Activated naive CD4-positive, alpha-beta T cell treated with anti-CD3 and anti-CD28 coated beads, Interleukin-2, amount 50 U/mL, for 72 hours (primary cell): ENCODE data around the gene GCNT1. TPM values are rescaled to one million over a fixed set of nuclear protein-coding genes. Genes with fewer than 3 reads are reported as not detected.

Experiments
- ATAC-seq, 2 donors: fragments of 150-1000 bp; cut with Tn5 transposase; 2 replicates each; pipeline ENCODE4 v1.10.0; 2021; ENCODE audit warnings: mild to moderate bottlenecking in 2 of 2, moderate library complexity in 2 of 2
- DNase-seq, 2 donors: peaks; one replicate each; pipeline ENCODE4 v3.0.0; 2021 to 2022; ENCODE audit warnings: low spot score in 2 of 2
- H3K27ac Mint-ChIP-seq, 2 donors: one replicate each; pipeline ENCODE4 v1.8.0; 2022; ENCODE audit warnings: mild to moderate bottlenecking in 2 of 2, mixed read lengths in 2 of 2
- H3K36me3 Mint-ChIP-seq, 2 donors: one replicate each; pipeline ENCODE4 v1.8.0; 2022; ENCODE audit warnings: mixed read lengths in 2 of 2
- H3K9me3 Mint-ChIP-seq, 2 donors: one replicate each; pipeline ENCODE4 v1.8.0; 2022; ENCODE audit warnings: mixed read lengths in 2 of 2
- total RNA-seq, 2 donors: library from RNA; stranded (reverse); gene quantifications; one replicate each; pipeline ENCODE4 v1.2.3, GENCODE V29; 2022

Gene GCNT1
- total RNA-seq = 1 to 10 TPM; 3.8 to 4.8 TPM

DNA sequence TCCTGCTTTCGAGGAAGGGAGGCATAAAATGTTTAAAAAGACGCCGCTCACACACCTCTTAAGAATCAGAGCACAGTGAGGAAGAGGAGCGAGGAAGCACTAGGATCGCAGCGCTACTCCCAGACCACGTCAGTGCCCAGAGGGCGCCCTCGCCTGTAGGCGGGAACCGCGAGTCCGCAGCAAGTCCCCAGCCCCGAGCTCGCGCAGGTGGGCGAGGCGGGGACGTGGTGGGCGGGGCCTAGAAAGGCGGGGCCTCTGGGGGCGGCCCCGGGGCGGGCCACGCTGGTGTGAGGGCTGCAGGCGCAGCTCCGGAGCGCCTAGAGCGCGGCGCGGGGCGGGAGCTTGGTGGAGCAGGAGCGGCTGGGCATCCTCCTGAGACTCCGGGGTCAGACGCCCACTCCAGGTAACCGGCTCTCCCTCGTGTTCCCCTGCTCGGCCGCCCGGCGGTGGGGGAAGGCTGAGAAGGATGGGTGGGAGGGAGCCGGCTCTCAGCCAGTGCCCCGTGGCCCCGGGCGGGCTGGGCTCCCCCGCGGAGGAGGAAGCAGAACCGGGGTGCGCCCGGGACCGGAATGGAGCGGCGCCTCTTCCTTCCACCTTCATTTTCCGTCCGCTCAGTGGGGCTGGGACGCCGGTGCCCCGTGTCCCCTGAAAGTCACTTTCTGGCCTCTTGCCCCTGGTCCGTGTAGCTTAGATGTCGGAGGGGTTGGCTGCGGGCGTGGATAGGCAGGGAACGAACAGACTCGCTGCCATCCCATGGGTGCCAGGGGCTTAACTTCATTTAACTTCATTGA, at the start of gene GCNT1:
TSS of gene GCNT1 (plus strand) at position 280 of the 791 bp plus-strand sequence. CDS start 43,200 bp downstream, outside the sequence.
- DNase-seq (peak; percentile 91 to 96), ATAC-seq (peak; percentile 96 to 98)
- Mint-ChIP-seq H3K36me3 (peaks cover 0 to 5% of the 10 kb centered on the region in 2 donors), H3K9me3 (peaks cover 0 to 4% of the 10 kb centered on the region in 2 donors), H3K27ac (peak within 1 kb of the TSS; percentile 1 to 18)

DNA sequence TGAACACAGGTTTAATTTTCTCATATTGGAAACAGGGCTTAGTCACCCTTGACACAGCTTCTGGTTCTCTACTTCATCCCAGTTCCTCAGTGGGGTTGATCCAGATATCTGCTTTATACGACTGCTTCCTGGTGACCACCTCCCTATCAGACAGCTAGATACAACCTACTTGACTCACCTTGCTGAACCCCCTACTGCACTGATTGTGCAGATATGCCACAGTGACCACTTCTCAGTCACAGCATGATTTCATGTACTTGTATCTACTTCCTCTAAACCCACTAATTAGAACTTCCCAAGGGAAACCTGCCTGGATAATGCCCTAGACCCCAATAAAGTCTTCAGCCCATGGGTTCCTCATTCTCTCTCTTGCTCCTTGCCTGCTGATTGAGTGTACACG, 46.3 kb upstream of the GCNT1 start:
- ATAC-seq = no peak
- peaks cover 12 to 16% of the 10 kb centered on the region in 2 donors for H3K36me3 Mint-ChIP-seq
- H3K27ac Mint-ChIP-seq = no peak overlapping the region
- DNase-seq = no peak
- peaks cover 10 to 12% of the 10 kb centered on the region in 2 donors for H3K9me3 Mint-ChIP-seq

DNA sequence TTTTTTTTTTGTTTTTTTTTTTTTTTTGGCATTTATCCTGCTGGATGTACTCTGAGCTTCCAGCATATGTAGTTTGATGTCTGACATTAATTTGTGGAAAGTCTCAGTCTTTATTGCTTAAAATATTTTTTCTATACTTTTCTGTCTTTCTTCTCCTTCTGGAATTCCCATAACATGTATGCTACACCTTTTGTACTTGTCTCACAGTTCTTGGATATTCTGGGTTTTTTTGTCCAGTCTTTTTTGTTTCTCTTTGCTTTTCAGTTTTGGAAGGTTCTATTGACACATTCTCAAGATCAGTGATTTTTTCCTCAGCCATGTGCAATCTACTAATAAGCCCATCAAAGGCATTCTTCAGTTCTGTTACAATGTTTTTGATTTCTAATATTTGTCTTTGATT, 45.3 kb upstream of the GCNT1 start:
- ATAC-seq (no peak), DNase-seq (no peak)
- peaks cover 12 to 16% of the 10 kb centered on the region in 2 donors for H3K36me3 Mint-ChIP-seq
- no peak overlapping the region for H3K27ac Mint-ChIP-seq
- H3K9me3 Mint-ChIP-seq = peaks cover 10 to 12% of the 10 kb centered on the region in 2 donors

DNA sequence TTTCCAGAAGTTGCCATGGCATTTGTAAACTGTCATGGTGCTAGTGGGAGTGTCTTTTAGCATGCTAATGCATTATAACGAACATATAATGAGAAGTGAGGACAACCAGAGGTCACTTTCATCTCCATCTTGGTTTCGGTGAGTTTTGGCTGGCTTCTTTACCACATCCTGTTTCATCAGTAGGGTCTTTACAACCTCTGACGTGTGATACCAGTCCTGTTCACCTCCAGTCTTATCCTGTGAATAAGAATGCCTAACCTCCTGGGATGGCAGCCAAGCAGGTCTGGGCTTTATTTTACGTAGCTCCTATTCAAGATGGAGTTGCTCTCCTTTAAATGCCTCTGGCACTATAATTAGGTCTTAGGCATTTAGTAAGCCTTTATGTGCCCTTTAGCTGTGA, 44.3 kb upstream of the GCNT1 start:
- H3K9me3 Mint-ChIP-seq = peaks cover 10 to 12% of the 10 kb centered on the region in 2 donors
- peaks cover 12 to 16% of the 10 kb centered on the region in 2 donors for H3K36me3 Mint-ChIP-seq
- ATAC-seq (no peak), DNase-seq (no peak)
- H3K27ac Mint-ChIP-seq = no peak overlapping the region

DNA sequence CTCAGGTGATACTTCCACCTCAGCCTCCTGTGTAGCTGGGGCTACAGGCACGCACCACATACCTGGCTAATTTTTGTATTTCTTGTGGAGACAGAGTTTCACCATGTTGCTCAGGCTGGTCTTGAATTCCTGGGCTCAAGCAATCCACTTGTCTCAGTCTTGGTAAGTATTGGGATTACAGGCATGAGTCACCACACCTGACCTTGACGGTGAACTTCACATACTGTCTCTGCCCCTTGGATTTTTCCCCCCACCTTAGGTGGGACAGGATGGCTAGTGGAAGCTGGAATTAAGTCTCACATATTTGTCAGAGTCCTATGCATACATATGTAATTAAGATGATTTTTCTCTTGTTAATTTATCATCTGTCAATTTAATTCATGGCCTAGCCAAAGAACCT, 43.8 kb upstream of the GCNT1 start:
- DNase-seq = no peak
- no peak for ATAC-seq
- Mint-ChIP-seq H3K36me3 (peaks cover 12 to 16% of the 10 kb centered on the region in 2 donors), H3K27ac (no peak overlapping the region), H3K9me3 (peaks cover 10 to 12% of the 10 kb centered on the region in 2 donors)

DNA sequence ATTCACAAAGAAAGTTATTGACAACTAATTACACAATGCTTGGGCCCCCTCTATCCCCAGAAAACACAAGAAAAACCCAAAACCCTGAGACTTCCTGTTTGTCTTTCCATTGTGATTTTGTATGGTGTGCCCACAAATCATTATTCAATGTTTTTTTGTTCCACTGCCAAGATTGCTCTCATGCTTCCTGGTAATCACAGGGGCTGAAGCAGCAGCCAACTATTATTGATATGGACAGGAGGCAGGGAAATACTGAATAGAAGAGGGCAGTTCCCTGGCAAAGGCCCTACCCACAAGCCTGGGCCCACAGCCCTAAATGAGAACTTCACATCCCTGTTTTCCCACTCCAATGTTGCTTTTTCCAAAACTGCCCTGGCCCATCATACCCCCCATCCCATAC, 43.3 kb upstream of the GCNT1 start:
- ATAC-seq (no peak), DNase-seq (no peak)
- no peak overlapping the region for H3K27ac Mint-ChIP-seq
- peaks cover 12 to 16% of the 10 kb centered on the region in 2 donors for H3K36me3 Mint-ChIP-seq
- peaks cover 10 to 12% of the 10 kb centered on the region in 2 donors for H3K9me3 Mint-ChIP-seq

DNA sequence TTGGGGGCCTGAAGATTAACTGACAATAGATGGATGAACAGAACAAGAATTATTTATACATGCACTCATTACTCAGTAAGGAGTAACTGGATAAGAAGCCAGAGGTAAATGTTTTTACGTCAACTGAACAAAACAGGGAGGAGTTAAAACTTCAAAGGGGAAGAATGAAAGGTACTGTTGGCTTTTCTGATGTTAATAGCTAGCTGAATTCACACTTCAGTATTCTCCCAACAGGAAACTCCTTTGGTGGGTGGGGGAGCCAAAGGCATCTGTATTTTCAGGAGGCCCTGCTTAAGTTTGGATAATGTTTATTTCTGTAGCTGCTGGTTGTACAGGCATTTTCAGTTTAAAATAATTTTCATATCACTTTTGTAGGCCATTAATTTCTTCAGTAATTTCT, 41.6 kb upstream of the GCNT1 start:
- H3K27ac Mint-ChIP-seq = no peak overlapping the region
- H3K9me3 Mint-ChIP-seq = peaks cover 12 to 16% of the 10 kb centered on the region in 2 donors
- H3K36me3 Mint-ChIP-seq = peaks cover 12 to 16% of the 10 kb centered on the region in 2 donors
- DNase-seq (no peak), ATAC-seq (no peak)

DNA sequence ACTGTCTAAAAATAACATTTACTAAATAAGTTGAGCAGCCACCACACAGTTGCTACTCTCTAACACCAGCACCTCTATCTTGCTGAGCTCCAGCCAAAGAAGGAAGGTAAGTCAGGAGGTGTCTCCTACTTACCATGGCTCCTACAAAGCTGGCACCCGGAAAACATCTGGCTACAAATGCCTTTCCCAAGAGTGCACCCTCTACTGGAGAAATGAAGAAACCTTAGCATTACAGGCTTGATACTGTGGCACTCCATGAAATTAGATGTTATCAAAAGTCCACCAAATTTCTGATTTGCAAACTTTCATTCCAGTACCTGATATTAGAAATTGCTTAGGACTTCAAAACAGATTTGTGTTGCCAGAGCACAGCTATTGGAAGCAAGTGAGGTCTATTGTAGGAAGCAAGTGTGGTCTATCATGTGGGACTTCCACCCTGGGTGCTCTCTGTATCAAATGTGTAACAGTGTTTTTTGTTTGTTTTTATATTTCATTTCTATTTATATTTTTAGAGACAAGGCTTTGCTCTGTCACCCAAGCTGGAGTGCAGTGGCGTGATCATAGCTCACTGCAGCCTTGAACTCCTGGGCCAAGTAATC, 39.1 kb upstream of the GCNT1 start:
- Mint-ChIP-seq H3K9me3 (peaks cover 4 to 5% of the 10 kb centered on the region in 2 donors), H3K36me3 (peaks cover 0 to 5% of the 10 kb centered on the region in 2 donors), H3K27ac (no peak overlapping the region)
- ATAC-seq = no peak
- DNase-seq = no peak

DNA sequence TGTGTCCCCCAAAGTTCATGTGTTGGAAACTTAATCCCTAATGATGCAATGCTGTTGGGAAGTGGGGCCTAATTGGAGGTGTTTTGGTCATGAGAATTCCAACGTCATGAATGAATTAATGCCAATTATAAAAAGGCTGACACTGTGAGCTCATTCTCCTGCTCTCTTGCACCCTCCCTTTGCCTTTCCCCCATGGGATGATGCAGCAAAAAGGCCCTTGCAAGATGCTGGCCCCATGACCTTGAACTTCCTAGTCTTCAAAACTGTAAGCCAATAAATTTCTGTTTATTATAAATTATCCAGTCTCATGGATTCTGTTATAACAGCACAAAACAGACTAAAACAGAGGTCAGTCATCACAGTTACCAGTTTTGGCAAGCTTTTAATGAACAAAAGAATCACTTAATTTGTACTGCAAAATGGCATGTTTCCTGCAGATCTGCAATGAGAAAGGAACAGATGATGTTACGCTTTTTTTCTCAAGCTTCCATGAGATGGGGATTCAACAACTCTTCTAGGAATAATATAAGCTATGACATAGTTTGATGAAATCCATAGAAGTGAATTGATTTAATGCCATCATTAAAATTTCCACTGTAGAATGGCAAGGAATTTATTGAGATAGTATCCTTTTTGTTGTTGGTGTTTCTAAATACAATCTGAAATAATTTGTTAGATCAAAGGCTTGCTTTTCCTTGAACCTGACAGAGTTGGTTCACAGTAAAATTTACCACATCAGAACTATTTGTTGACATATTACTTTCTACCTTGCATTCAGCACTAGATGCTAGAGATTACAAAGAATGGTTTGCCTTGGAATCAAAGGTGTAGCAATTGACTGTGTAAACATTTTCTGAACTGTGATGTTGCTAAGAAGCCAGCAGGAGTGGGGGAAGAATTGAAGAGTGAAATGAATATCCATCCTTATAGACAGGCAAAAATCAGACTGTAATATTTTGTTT, 35.5 kb upstream of the GCNT1 start:
- peak overlapping the region in 1 of 2 donors; percentile 92 for H3K27ac Mint-ChIP-seq
- peak in 1 of 2 donors; percentile 66 for ATAC-seq
- peaks cover 0 to 5% of the 10 kb centered on the region in 2 donors for H3K9me3 Mint-ChIP-seq
- H3K36me3 Mint-ChIP-seq = peaks cover 0 to 11% of the 10 kb centered on the region in 2 donors
- DNase-seq = no peak

DNA sequence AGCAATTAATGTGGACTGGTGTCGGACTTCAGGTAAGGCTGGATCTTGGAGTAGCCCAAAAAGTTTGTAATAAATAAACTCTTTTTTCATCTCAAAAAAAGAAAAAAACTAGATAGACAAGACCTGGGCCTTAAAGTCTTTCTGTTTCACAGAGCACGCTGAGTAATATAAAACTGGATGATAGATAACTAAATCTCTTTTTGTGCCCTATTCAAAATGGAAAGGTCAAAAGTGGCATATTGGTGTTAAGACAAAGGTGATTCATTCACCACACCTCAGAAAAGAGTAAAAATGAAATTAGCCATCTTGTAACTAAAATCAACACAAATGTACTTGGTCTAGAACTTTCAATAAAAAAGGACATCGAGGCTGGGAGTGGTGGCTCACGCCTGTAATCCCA, 34.5 kb upstream of the GCNT1 start:
- peak; percentile 93 to 94 for ATAC-seq
- Mint-ChIP-seq H3K9me3 (peaks cover 0 to 5% of the 10 kb centered on the region in 2 donors), H3K27ac (peak overlapping the region; percentile 65 to 92), H3K36me3 (peaks cover 0 to 11% of the 10 kb centered on the region in 2 donors)
- DNase-seq = no peak

DNA sequence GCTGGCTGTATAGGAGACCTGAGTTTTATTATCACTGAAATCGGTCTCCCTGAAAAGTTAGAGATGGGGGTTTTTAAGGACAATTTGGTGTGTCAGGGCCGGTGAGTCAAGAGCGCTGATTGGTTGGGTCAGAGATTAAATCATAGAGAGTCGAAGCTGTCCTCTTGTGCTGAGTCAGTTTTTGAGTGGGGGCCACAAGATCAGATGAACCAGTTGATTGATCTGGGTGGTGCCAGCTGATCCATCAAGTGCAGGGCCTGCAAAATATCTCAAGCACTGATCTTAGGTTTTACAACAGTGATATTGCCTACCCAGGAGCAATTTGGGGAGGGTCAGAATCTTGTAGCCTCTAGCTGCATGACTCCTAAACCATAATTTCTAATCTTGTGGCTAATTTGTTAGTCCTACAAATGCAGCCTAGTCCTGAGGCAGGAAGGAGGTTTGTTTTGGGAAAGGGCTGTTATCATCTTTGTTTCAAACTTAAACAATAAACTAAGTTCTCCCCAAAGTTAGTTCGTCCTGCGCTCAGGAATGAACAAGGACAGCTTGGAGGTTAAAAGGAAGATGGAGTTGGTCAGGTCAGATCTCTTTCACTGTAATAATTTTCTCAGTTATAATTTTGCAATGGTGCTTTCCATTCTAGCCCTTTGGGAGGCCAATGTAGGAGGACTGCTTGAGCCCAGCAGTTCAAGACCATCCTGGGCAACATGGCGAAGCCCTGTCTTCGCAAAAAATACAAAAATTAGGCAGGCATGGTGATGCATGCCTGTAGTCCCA, 33.1 kb upstream of the GCNT1 start:
- ATAC-seq = no peak
- Mint-ChIP-seq H3K27ac (no peak overlapping the region), H3K36me3 (peaks cover 0 to 11% of the 10 kb centered on the region in 2 donors), H3K9me3 (peaks cover 0 to 5% of the 10 kb centered on the region in 2 donors)
- no peak for DNase-seq

DNA sequence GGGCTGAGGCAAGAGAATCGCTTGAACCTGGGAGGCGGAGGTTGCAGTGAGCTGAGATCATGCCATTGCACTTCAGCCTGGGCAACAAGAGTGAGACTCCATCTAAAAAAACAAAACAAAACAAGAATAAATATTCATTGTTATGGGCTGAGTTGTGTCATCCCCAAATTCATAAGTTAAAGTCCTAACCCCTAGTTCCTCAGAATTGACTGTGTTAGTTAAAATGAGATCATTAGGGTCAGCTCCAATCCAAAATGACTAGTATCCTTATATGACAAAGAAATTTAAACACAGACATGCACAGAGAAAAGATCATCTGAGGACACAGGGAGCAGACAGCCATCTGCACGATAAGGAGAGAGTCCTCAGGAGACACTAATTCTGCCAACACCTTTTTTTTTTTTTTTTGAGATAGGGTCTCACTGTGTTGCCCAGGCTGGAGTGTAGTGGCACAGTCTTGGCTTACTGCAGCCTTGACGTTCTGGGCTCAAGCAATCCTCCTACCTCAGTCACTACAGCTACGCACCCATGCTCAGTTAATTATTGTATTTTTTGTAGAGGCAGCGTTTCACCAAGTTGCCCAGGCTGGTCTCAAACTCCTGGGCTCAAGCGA, 32.1 kb upstream of the GCNT1 start:
- no peak for DNase-seq
- Mint-ChIP-seq H3K9me3 (peaks cover 0 to 3% of the 10 kb centered on the region in 2 donors), H3K27ac (no peak overlapping the region), H3K36me3 (peaks cover 0 to 11% of the 10 kb centered on the region in 2 donors)
- peak; percentile 19 to 48 for ATAC-seq

DNA sequence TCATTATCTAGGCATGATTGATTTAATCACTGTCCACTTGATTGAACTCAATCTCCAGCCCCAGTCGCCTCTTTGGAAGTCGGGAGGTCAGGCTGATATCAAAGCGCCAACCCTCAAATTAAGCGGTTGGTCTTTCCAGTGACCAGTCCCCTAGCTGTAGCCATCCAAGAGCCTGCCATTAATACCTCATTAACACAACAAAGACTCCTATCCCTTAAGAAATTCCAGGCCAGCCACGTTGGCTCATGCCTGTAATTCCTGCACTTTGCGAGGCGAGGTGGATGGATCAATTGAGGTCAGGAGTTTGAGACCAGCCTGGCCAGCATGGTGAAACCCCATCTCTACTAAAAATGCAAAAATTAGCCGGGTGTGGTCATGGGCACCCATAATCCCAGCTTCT, 27.4 kb upstream of the GCNT1 start:
- DNase-seq (no peak), ATAC-seq (no peak)
- Mint-ChIP-seq H3K9me3 (no peaks in the 10 kb centered on the region), H3K27ac (no peak overlapping the region), H3K36me3 (peaks cover 0 to 7% of the 10 kb centered on the region in 2 donors)

DNA sequence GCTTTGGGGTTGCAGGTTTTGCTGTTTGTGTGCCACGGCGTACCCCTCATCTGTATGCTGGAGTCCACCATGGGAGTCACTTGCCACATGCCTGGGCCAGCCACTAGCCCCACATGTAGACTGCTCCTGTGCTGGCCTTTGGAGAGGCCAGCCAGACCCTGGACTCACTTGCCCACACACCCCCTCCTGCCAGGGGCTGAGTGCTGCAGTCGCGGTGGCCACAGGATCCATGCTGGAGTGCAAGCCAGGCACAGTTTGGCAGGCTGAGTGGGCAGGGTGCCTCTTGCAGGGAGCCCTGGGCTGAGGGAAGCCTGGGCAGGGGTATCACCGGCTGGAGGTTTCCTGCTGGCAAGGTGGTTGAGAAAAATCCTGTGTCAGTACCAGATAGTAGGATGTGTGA, 25.6 kb upstream of the GCNT1 start:
- ATAC-seq (peak; percentile 28 to 39), DNase-seq (no peak)
- H3K27ac Mint-ChIP-seq = no peak overlapping the region
- peaks cover 0 to 7% of the 10 kb centered on the region in 2 donors for H3K36me3 Mint-ChIP-seq
- H3K9me3 Mint-ChIP-seq = no peaks in the 10 kb centered on the region

DNA sequence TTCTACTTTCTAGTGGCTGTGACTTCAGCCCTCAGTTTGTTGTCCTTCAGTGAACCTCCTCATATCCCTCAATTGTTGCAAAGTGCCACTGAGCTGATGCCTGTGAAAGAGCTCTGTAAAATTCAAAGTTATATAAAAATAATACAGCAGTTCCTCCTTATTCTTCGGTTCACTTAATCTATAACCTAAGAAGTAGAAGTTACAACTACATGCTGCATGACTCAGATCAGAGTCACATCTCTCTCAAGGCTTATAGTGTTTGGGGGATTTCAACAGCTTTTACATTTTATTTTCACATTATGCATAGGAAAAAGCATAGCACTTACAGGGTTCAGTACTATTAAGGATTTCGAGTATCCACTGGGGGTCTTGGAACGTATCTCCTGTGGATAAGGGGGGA, 25.1 kb upstream of the GCNT1 start:
- no peak overlapping the region for H3K27ac Mint-ChIP-seq
- peaks cover 0 to 7% of the 10 kb centered on the region in 2 donors for H3K36me3 Mint-ChIP-seq
- peak; percentile 33 to 45 for ATAC-seq
- no peak for DNase-seq
- H3K9me3 Mint-ChIP-seq = no peaks in the 10 kb centered on the region
